Activated CD4-positive, alpha-beta memory T cell treated with anti-CD3 and anti-CD28 coated beads for 36 hours (primary cell): ENCODE results near the gene ALG11. TPM values are rescaled to one million over a fixed set of nuclear protein-coding genes. Genes with fewer than 3 reads are reported as not detected.
"Not testable (repeated sequence)": the region's sequence is repeated elsewhere in the genome, so short reads cannot be mapped to it uniquely, and the experiment has no call there.

Experiments
- CTCF ChIA-PET: fragments of 350-600 bp; sonication (Branson Sonifier 250); formaldehyde crosslinking; loops from one replicate; lab custom pipeline; 2021; ENCODE audit warnings: antibody characterized with exemption, inconsistent platforms; lab: Charles Lee
- POLR2A ChIA-PET: fragments of 350-600 bp; sonication (Branson Sonifier 250); formaldehyde crosslinking; loops from one replicate; lab custom pipeline; 2021; ENCODE audit warnings: antibody characterized with exemption; lab: Charles Lee
- DNase-seq: peaks from one replicate; pipeline ENCODE4 v3.0.0-alpha.2; 2020
- H3K27ac Mint-ChIP-seq: one replicate; pipeline ENCODE4 v1.8.0; 2021; ENCODE audit warnings: mixed read lengths
- H3K27me3 Mint-ChIP-seq: one replicate; pipeline ENCODE4 v1.8.0; 2021; ENCODE audit warnings: mixed read lengths
- H3K36me3 Mint-ChIP-seq: one replicate; pipeline ENCODE4 v1.8.0; 2021; ENCODE audit warnings: mixed read lengths
- H3K4me1 Mint-ChIP-seq: one replicate; pipeline ENCODE4 v1.8.0; 2021; ENCODE audit warnings: low read depth, mixed read lengths
- H3K4me3 Mint-ChIP-seq: one replicate; pipeline ENCODE4 v1.8.0; 2021; ENCODE audit warnings: mild to moderate bottlenecking, mixed read lengths
- H3K9me3 Mint-ChIP-seq: one replicate; pipeline ENCODE4 v1.8.0; 2021; ENCODE audit warnings: mixed read lengths
- intact Hi-C: fragments of 100-400 bp; cut with micrococcal nuclease; formaldehyde crosslinking; loops from one replicate; pipeline ENCODE4 v1.15.1; 2023
- total RNA-seq, 2 experiments: library from RNA; stranded (reverse); gene quantifications; one replicate each; pipeline ENCODE4 v1.2.3, GENCODE V29; 2021

The ALG11 gene
- total RNA-seq, 2 experiments from 2014 or later = 19.0 to 19.5 TPM

DNA sequence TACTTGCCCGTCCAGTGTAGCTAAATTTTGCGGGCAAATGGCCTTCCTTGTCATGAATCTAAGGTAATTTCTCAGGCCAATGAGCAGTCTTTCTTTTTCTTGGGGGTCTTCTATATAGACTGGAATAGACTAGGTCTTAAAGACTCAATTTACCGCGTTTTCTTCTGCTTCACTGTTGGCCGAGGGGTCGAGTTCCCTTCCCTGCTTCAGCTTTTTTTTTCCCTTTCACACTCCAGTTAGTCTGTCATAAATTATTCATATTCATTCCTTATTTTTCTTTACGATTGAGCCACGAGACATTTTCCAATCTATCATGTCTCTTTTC lies 276 bp downstream of the ALG11 start:
- CTCF ChIA-PET = interaction anchor here (1.0 to 2.7 kb wide), 7 partner anchors 10 to 190 kb away, joined by 3 to 18 read pairs (median 3); no protein-coding TSS in a partner anchor
- Mint-ChIP-seq H3K27ac (peak overlapping the region; percentile 83), H3K36me3 (peaks cover 6% of the 10 kb centered on the region), H3K9me3 (no peaks in the 10 kb centered on the region), H3K4me3 (peak overlapping the region; percentile 99), H3K4me1 (peaks cover 9% of the 10 kb centered on the region), H3K27me3 (peaks cover 16% of the 10 kb centered on the region)
- intact Hi-C loops = loop anchor here (1.0 to 5.0 kb wide), 10 partner anchors 70 to 640 kb away; partner anchors contain the start of genes CKAP2, INTS6, SUGT1 and TMEM272
- DNase-seq = no peak
- POLR2A ChIA-PET = no interaction called here

GRCh38 chr13:52016296-52016695 lies 4.1 kb downstream of the ALG11 start:
- Mint-ChIP-seq H3K27me3 (no peaks in the 10 kb centered on the region), H3K4me3 (no peak overlapping the region), H3K9me3 (no peaks in the 10 kb centered on the region), H3K4me1 (peaks cover 5% of the 10 kb centered on the region), H3K36me3 (peaks cover 22% of the 10 kb centered on the region), H3K27ac (no peak overlapping the region)
- CTCF ChIA-PET = no interaction called here
- POLR2A ChIA-PET = no interaction called here
- intact Hi-C loops = no loop called here
- no peak for DNase-seq

DNA sequence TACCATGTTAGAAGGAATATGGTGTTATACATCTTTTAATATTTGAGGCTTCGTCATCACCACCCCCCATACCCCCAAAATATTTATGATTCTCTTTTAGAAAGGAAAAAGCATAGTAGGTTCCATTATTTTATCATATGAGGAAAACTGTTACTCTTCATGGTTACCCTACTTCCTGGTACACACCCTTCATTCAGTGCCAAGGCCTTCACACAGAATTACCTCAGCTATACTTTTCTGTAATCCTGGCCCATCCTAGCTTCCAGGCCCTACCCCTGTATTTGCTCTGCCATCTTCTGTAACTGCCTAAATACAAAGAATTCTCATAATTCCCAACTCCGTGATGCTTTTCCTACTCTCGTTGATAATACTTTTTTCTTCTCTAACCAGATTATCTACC lies 8.0 kb downstream of the ALG11 start:
- no peaks in the 10 kb centered on the region for H3K9me3 Mint-ChIP-seq
- peaks cover 43% of the 10 kb centered on the region for H3K36me3 Mint-ChIP-seq
- intact Hi-C loops = no loop called here
- POLR2A ChIA-PET = no interaction called here
- no peaks in the 10 kb centered on the region for H3K27me3 Mint-ChIP-seq
- no peak overlapping the region for H3K4me3 Mint-ChIP-seq
- DNase-seq = no peak
- H3K27ac Mint-ChIP-seq = no peak overlapping the region
- CTCF ChIA-PET = interaction anchor here (1.3 kb wide), 1 partner anchor 107 kb away, joined by 4 read pairs; no protein-coding TSS in a partner anchor
- peaks cover 2% of the 10 kb centered on the region for H3K4me1 Mint-ChIP-seq

- Mint-ChIP-seq H3K9me3 (no peaks in the 10 kb centered on the region), H3K4me1 (peaks cover 19% of the 10 kb centered on the region), H3K36me3 (peaks cover 56% of the 10 kb centered on the region), H3K4me3 (no peak overlapping the region), H3K27ac (no peak overlapping the region), H3K27me3 (no peaks in the 10 kb centered on the region)
- ChIA-PET POLR2A (no interaction called here), CTCF (no interaction called here)
- no peak for DNase-seq
- intact Hi-C loops = no loop called here
Observed at GRCh38 chr13:52022356-52022755, 10.2 kb downstream of the ALG11 start.

- H3K27me3 Mint-ChIP-seq = no peaks in the 10 kb centered on the region
- intact Hi-C loops = no loop called here
- H3K9me3 Mint-ChIP-seq = no peaks in the 10 kb centered on the region
- no peak within 1 kb of the TSS for H3K27ac Mint-ChIP-seq
- peaks cover 68% of the 10 kb centered on the region for H3K36me3 Mint-ChIP-seq
- peaks cover 17% of the 10 kb centered on the region for H3K4me1 Mint-ChIP-seq
- CTCF ChIA-PET = no interaction called here
- no peak within 1 kb of the TSS for H3K4me3 Mint-ChIP-seq
- POLR2A ChIA-PET = no interaction called here
- DNase-seq = no peak
Observed at GRCh38 chr13:52024481-52024880, 12.3 kb downstream of the ALG11 start, which contains the start of gene UTP14C. Gene UTP14C, plus strand, starts transcription at chr13:52024691. Its CDS starts 4,114 bp downstream, at chr13:52028805.

DNA sequence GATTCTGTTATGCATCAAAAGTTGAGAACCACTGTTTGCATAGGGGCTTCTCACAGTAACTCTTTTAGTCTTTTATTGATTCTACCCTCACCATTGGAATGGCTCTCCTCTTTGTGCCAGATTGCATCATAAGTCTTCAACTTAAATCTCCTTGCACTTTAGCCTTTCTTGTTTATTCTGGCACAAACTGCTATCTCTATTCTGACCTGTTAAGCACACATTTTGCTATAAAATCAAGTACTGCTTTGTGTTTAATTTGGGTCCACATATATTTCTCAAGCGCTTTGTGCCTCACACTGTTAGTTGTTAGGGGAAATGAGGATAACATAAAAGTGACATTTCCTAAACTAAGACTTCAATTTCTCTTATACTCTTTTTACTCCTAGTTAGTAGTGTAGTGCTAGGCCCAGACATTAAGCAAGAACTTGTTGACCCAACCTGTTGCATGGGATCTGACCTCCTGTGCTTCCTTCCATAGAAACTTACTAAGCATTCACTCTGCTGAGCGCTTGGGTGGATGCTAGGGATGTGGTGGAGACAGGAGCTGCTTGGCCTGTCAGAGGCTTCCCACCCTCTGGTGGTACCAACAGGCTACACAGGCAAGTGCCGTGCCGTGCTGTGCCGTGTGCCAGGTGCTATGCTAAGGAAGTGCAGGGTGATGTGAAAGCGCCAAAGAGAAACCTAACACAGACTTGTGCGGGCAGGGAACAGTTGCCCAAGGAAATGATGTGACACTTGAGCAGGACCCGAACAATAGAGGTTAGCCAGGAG lies 13.5 kb downstream of the ALG11 start:
- no peaks in the 10 kb centered on the region for H3K27me3 Mint-ChIP-seq
- ChIA-PET POLR2A (no interaction called here), CTCF (interaction anchor here (1.3 kb wide), 1 partner anchor 103 kb away, joined by 3 read pairs; the partner anchor contains the start of gene NEK5)
- H3K4me3 Mint-ChIP-seq = no peak overlapping the region
- no peaks in the 10 kb centered on the region for H3K9me3 Mint-ChIP-seq
- H3K36me3 Mint-ChIP-seq = peaks cover 60% of the 10 kb centered on the region
- H3K4me1 Mint-ChIP-seq = peaks cover 17% of the 10 kb centered on the region
- DNase-seq = no peak
- intact Hi-C loops = no loop called here
- H3K27ac Mint-ChIP-seq = no peak overlapping the region

DNA sequence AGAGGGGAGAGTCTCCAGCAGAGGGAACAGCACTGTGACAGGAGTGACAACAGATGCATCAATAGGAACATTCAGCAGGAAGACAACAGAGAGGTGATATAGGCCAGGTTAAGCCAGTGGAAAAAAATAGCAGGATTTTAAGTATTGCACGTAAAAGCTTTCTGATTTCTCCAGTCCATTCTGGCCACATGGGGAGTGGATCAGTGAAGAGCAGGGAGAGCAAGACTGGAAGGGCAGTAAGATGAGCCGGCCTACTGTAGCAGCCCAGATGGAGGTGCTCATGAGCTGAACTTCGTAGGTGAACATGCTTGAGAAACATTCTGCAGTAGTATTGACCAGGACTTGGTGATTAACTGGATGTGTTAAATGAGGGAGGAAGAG lies 14.0 kb downstream of the ALG11 start:
- Mint-ChIP-seq H3K4me3 (no peak overlapping the region), H3K4me1 (peaks cover 17% of the 10 kb centered on the region), H3K27ac (no peak overlapping the region), H3K27me3 (no peaks in the 10 kb centered on the region), H3K9me3 (no peaks in the 10 kb centered on the region), H3K36me3 (peaks cover 59% of the 10 kb centered on the region)
- ChIA-PET CTCF (interaction anchor here (1.3 kb wide), 1 partner anchor 102 kb away, joined by 3 read pairs; the partner anchor contains the start of gene NEK5), POLR2A (no interaction called here)
- intact Hi-C loops = no loop called here
- DNase-seq = no peak

DNA sequence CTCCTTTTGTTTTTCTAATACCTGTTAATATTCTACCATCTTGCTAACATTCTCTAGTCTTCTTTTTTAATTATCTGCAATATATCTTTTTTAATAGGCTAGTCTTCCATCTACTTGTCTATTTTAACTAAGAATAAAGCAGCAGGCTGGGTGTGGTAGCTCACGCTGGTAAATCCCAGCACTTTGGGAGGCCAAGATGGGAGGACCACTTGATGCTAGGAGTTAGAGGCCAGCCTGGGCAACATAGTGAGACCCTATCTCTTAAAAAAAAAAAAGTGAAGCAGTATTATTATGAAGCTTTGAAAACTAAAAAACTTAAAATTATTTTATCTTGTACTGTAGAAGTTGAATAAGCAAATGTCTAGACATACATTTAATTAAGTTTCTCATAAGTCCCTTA lies 15.6 kb downstream of the ALG11 start:
- peaks cover 17% of the 10 kb centered on the region for H3K4me1 Mint-ChIP-seq
- H3K36me3 Mint-ChIP-seq = peaks cover 51% of the 10 kb centered on the region
- ChIA-PET CTCF (no interaction called here), POLR2A (no interaction called here)
- H3K27me3 Mint-ChIP-seq = no peaks in the 10 kb centered on the region
- no peak for DNase-seq
- intact Hi-C loops = no loop called here
- H3K4me3 Mint-ChIP-seq = no peak overlapping the region
- no peak overlapping the region for H3K27ac Mint-ChIP-seq
- H3K9me3 Mint-ChIP-seq = no peaks in the 10 kb centered on the region

- no peak for DNase-seq
- CTCF ChIA-PET = no interaction called here
- H3K27me3 Mint-ChIP-seq = no peaks in the 10 kb centered on the region
- no peak overlapping the region for H3K4me3 Mint-ChIP-seq
- POLR2A ChIA-PET = no interaction called here
- no peak overlapping the region for H3K27ac Mint-ChIP-seq
- peaks cover 17% of the 10 kb centered on the region for H3K4me1 Mint-ChIP-seq
- no peaks in the 10 kb centered on the region for H3K9me3 Mint-ChIP-seq
- intact Hi-C loops = no loop called here
- peaks cover 42% of the 10 kb centered on the region for H3K36me3 Mint-ChIP-seq
Observed at GRCh38 chr13:52029569-52029968, 17.4 kb downstream of the ALG11 start.

GRCh38 chr13:52030401-52030800 lies 18.2 kb downstream of the ALG11 start:
- peaks cover 36% of the 10 kb centered on the region for H3K36me3 Mint-ChIP-seq
- peaks cover 17% of the 10 kb centered on the region for H3K4me1 Mint-ChIP-seq
- H3K27ac Mint-ChIP-seq, DNase-seq, H3K4me3 Mint-ChIP-seq, H3K27me3 Mint-ChIP-seq, CTCF ChIA-PET, intact Hi-C loops, POLR2A ChIA-PET, H3K9me3 Mint-ChIP-seq: not testable (repeated sequence)

- H3K4me1 Mint-ChIP-seq = no peaks in the 10 kb centered on the region
- no peak overlapping the region for H3K4me3 Mint-ChIP-seq
- intact Hi-C loops = no loop called here
- no peak overlapping the region for H3K27ac Mint-ChIP-seq
- H3K36me3 Mint-ChIP-seq = peaks cover 16% of the 10 kb centered on the region
- no peaks in the 10 kb centered on the region for H3K9me3 Mint-ChIP-seq
- no peaks in the 10 kb centered on the region for H3K27me3 Mint-ChIP-seq
- ChIA-PET CTCF (interaction anchor here (1.1 kb wide), 1 partner anchor 31 kb away, joined by 3 read pairs; no protein-coding TSS in a partner anchor), POLR2A (no interaction called here)
- DNase-seq = no peak
Observed at GRCh38 chr13:52033039-52033438, 20.8 kb downstream of the ALG11 start.

DNA sequence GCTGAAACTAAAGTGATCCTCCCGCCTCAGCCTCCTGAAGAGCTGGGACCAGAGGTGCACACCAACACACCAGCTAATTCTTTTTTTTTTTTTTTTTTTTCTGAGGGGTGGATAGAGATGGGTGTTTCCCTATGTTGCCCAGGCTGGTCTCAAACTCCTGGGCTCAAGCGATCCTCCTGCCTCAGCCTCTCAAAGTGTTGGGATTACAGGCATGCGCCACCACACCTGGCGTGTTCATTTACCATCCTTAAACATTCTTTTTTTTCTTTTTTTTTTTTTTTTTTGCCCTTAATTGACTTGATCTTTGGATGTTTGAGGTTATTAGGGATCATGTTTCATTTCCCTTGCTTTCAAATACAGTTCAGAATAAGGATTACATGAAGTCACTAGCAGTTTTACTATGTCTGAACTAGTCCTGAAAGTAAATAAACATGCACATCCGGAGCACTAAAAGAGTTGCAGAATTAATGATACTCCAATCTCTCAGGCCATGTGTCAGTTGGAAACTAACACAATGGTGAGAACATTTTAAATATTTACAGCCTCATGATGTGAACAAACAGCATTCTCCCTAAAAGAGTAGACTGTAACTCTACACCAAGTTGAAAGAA lies 22.5 kb downstream of the ALG11 start:
- peaks cover 3% of the 10 kb centered on the region for H3K36me3 Mint-ChIP-seq
- intact Hi-C loops = no loop called here
- no peak for DNase-seq
- ChIA-PET CTCF (no interaction called here), POLR2A (no interaction called here)
- H3K4me3 Mint-ChIP-seq = no peak overlapping the region
- H3K9me3 Mint-ChIP-seq = no peaks in the 10 kb centered on the region
- H3K27me3 Mint-ChIP-seq = no peaks in the 10 kb centered on the region
- no peak overlapping the region for H3K27ac Mint-ChIP-seq
- H3K4me1 Mint-ChIP-seq = no peaks in the 10 kb centered on the region
